ENCODE results near the gene MAGOH.

DNA sequence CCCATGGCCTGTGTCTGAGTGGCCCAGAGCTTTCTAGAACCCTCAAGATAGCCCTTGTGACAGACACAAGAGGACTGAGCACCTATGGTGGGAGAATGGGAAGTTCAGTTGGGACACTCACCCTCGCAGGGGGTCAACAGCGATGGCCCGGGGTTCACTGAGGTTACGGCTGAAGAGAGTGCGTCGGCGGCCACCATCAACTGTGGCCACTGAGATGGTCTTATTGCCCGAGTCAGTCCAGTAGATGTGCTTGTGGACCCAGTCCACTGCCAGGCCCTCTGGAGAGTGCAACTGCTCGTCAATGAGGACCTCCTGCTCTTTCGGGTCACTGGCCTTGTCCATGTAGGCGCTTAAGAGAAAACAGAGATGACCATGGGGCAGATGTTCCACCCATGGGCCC, 25.7 kb upstream of the MAGOH start:
- TF ChIP-seq, protein P1, sequence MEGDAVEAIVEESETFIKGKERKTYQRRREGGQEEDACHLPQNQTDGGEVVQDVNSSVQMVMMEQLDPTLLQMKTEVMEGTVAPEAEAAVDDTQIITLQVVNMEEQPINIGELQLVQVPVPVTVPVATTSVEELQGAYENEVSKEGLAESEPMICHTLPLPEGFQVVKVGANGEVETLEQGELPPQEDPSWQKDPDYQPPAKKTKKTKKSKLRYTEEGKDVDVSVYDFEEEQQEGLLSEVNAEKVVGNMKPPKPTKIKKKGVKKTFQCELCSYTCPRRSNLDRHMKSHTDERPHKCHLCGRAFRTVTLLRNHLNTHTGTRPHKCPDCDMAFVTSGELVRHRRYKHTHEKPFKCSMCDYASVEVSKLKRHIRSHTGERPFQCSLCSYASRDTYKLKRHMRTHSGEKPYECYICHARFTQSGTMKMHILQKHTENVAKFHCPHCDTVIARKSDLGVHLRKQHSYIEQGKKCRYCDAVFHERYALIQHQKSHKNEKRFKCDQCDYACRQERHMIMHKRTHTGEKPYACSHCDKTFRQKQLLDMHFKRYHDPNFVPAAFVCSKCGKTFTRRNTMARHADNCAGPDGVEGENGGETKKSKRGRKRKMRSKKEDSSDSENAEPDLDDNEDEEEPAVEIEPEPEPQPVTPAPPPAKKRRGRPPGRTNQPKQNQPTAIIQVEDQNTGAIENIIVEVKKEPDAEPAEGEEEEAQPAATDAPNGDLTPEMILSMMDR (IDR thresholded peaks at IDR 0.05) = no peak
- no peak for TF ChIP-seq POLR2A (IDR thresholded peaks at IDR 0.05)

Measured in Peyer's patch (tissue), 4 donors.